SIG-M5 treated with dmso at 0.1 percent for 504 hours (cell line): ENCODE data around the gene FAR1.
"Not testable (repeated sequence)": the region's sequence is repeated elsewhere in the genome, so short reads cannot be mapped to it uniquely, and the experiment has no call there.

Source experiments
- DNase-seq: peaks from one replicate; lab custom pipeline; 2025; ENCODE audit not compliant: unreplicated experiment; lab: John Stamatoyannopoulos, UW

Gene FAR1

GRCh38 chr11:13668102-13668956, at the start of gene FAR1:
Gene FAR1, plus strand, starts transcription at chr11:13668668. Its CDS starts 26,098 bp downstream, at chr11:13694766.
- peak; percentile 96 for DNase-seq

GRCh38 chr11:13620063-13620462, 48.4 kb upstream of the FAR1 start:
- no peak for DNase-seq

GRCh38 chr11:13626818-13627217, 41.6 kb upstream of the FAR1 start:
- not testable (repeated sequence) for DNase-seq

- not testable (repeated sequence) for DNase-seq
Measured at GRCh38 chr11:13628634-13629033, 39.8 kb upstream of the FAR1 start.

- DNase-seq: no peak
Measured at GRCh38 chr11:13629779-13630178, 38.7 kb upstream of the FAR1 start.

GRCh38 chr11:13635290-13635689, 33.2 kb upstream of the FAR1 start:
- no peak for DNase-seq

GRCh38 chr11:13635804-13636203, 32.7 kb upstream of the FAR1 start:
- no peak for DNase-seq

- DNase-seq: no peak
Measured at GRCh38 chr11:13637125-13638069, 31.1 kb upstream of the FAR1 start.

GRCh38 chr11:13638422-13638821, 30.0 kb upstream of the FAR1 start:
- DNase-seq: no peak

GRCh38 chr11:13644997-13645687, 23.3 kb upstream of the FAR1 start:
- DNase-seq: no peak

GRCh38 chr11:13647391-13647790, 21.1 kb upstream of the FAR1 start:
- no peak for DNase-seq

GRCh38 chr11:13649619-13650018, 18.8 kb upstream of the FAR1 start:
- no peak for DNase-seq

GRCh38 chr11:13651515-13651914, 17.0 kb upstream of the FAR1 start:
- DNase-seq: not testable (repeated sequence)

- no peak for DNase-seq
Measured at GRCh38 chr11:13661074-13661623, 7.3 kb upstream of the FAR1 start.

GRCh38 chr11:13663631-13664071, 4.8 kb upstream of the FAR1 start:
- DNase-seq: no peak

- DNase-seq: no peak
Measured at GRCh38 chr11:13664351-13664750, 4.1 kb upstream of the FAR1 start.

GRCh38 chr11:13666708-13667107, 1.8 kb upstream of the FAR1 start:
- DNase-seq: no peak

- no peak for DNase-seq
Measured at GRCh38 chr11:13667245-13667644, 1.2 kb upstream of the FAR1 start.

- no peak for DNase-seq
Measured at GRCh38 chr11:13667795-13668101, 720 bp upstream of the FAR1 start.

GRCh38 chr11:13668957-13669521, 571 bp downstream of the FAR1 start:
- peak; percentile 36 for DNase-seq
